ENCODE measurements around the gene SEC14L6.

GRCh38 chr22:30568137-30568805 is 21.7 kb upstream of the SEC14L6 start:
- TF ChIP-seq CTCF (optimal IDR thresholded peaks at IDR 0.05 in 1 of 3, IDR thresholded peaks at IDR 0.05 in 1 of 3, conservative IDR thresholded peaks at IDR 0.05 in 1 of 3; ENCODE audit: extremely low read depth in 1 of 3, insufficient read depth in 2 of 3, low read length in 3 of 3) (no peak), EZH2 (IDR thresholded peaks at IDR 0.05; ENCODE audit: low read length) (no peak)
